OCI-LY1 (cell line): ENCODE results near the gene CAPN15.

ENCODE experiments used
- EZH2 ChIP-seq: fragments of 200-600 bp; sonication (generic), shearing (Covaris generic); IDR thresholded peaks from 2 replicates; pipeline ENCODE4 v1.8.0; 2017; ENCODE audit warnings: borderline replicate concordance, mixed run types, mild to moderate bottlenecking, antibody characterized with exemption, low read length, moderate library complexity, mixed read lengths
- TF ChIP-seq, protein P1 (sequence below): fragments of 200-600 bp; sonication (generic), shearing (Covaris generic); IDR thresholded peaks from 2 replicates; pipeline ENCODE4 v1.5.1; 2017; ENCODE audit warnings: mild to moderate bottlenecking, antibody characterized with exemption, low read length, moderate library complexity, mixed read lengths

DNA sequence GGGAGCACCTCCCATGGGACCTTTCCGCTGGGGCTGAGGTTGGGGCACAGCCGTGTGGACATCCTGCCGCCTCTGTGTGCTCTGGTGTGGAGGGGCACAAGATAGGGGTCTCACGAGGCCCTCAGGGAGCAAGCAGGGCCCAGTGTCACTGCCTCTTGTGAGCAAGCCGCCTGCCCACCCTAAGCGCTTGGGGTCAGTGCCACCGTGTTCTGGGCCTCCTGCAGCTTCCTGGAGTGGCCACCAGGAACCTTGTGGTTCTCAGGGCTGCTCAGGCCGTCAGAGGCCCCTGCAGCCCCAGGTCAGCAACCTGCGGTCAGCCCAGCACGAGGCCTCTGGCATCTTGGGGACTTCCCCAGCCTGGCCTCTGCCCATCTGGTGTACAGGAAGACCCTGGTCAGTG is 13.6 kb upstream of the CAPN15 start:
- TF ChIP-seq, protein P1, sequence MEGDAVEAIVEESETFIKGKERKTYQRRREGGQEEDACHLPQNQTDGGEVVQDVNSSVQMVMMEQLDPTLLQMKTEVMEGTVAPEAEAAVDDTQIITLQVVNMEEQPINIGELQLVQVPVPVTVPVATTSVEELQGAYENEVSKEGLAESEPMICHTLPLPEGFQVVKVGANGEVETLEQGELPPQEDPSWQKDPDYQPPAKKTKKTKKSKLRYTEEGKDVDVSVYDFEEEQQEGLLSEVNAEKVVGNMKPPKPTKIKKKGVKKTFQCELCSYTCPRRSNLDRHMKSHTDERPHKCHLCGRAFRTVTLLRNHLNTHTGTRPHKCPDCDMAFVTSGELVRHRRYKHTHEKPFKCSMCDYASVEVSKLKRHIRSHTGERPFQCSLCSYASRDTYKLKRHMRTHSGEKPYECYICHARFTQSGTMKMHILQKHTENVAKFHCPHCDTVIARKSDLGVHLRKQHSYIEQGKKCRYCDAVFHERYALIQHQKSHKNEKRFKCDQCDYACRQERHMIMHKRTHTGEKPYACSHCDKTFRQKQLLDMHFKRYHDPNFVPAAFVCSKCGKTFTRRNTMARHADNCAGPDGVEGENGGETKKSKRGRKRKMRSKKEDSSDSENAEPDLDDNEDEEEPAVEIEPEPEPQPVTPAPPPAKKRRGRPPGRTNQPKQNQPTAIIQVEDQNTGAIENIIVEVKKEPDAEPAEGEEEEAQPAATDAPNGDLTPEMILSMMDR = no peak
- no peak for TF ChIP-seq EZH2
